AG04450 (cell line): Measurements from ENCODE around the gene CREB3L4. TPM values are rescaled to one million over a fixed set of nuclear protein-coding genes. Genes with fewer than 3 reads are reported as not detected.

Experiments used
- CTCF ChIA-PET: fragments of 300-600, 350-600 bp; formaldehyde crosslinking; extraction: SDS; loops from one replicate; lab custom pipeline; 2022; ENCODE audit warnings: antibody characterized with exemption, inconsistent platforms; lab: Charles Lee
- POLR2A ChIA-PET: fragments of 350-600 bp; formaldehyde crosslinking; extraction: SDS; loops from one replicate; lab custom pipeline; 2021; ENCODE audit warnings: antibody characterized with exemption, inconsistent platforms; lab: Yijun Ruan, JAX
- DNase-seq: peaks from one replicate; pipeline ENCODE4 v3.0.0-alpha.2; 2011; ENCODE audit warnings: low read depth, low spot score
- H3K27ac ChIP-seq: one replicate; pipeline ENCODE4 v1.5.1; 2012; ENCODE audit warnings: low read depth, low read length, control low read depth
- H3K27me3 ChIP-seq: one replicate; pipeline ENCODE4 v1.6.0; 2012; ENCODE audit warnings: low read length; ENCODE audit not compliant: control insufficient read depth, insufficient read depth
- H3K4me3 ChIP-seq: 2 replicates; pipeline ENCODE4 v1.5.1; 2011; ENCODE audit warnings: mild to moderate bottlenecking, low read depth, low read length, control low read depth
- H3K9me3 ChIP-seq: 2 replicates; pipeline ENCODE4 v1.5.1; 2012; ENCODE audit warnings: low read length; ENCODE audit not compliant: control insufficient read depth, insufficient read depth
- polyA plus RNA-seq: library from polyadenylated mRNA; depleted of rRNA; stranded (reverse); fragments of >200 nt; gene quantifications from 2 replicates; pipeline ENCODE4 v1.2.3, GENCODE V29; 2011; rRNA removed
- small RNA-seq: library from RNA; depleted of rRNA; stranded (forward); fragments of <200 nt; gene quantifications from one replicate; pipeline ENCODE3, GENCODE V24; 2012; ENCODE audit warnings: low read depth; ENCODE audit not compliant: insufficient read length
- TF ChIP-seq, protein P1 (sequence below): IDR thresholded peaks from 2 replicates; pipeline ENCODE4 v1.5.1; 2011; ENCODE audit warnings: low read depth, low read length, control low read depth, inconsistent platforms

CREB3L4 gene
- polyA plus RNA-seq, 1 experiment: 7.7 TPM

DNA sequence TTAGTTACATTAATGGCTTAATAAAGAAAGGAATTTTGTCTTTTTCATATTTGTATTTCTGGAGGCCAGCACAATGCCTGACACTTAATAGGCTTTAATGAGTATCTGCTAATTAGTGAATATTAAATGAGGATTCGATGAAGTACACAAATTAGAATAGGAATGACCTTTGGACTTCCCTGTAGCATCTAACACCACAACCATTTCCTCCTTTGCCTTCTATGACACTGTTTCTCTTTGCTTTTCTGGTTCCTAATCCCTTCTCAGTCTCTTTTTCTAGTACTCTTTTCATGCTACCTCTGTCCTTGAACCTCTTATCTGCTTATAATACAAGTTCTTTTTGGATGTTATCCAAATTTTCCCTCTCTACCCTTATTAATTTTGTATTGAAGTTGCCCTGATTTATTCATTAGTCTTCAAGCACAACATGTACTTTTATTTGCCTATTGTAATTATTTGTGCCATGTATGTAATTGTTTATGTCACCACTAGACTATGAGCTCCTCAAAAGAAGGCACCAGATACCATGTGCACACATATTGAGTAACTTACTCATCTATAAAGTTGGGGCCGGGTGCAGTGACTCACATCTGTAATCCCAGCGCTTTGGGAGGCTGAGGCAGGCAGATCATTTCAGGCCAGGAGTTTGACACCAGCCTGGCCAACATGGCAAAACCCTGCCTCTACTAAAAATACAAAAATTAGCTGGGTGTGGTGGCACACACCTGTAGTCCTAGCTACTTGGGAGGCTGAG lies 46.6 kb downstream of the CREB3L4 start:
- Histone ChIP-seq H3K9me3 (no peaks in the 10 kb centered on the region), H3K27ac (no peak overlapping the region), H3K4me3 (no peak overlapping the region), H3K27me3 (no peaks in the 10 kb centered on the region)
- DNase-seq: no peak
- TF ChIP-seq, protein P1, sequence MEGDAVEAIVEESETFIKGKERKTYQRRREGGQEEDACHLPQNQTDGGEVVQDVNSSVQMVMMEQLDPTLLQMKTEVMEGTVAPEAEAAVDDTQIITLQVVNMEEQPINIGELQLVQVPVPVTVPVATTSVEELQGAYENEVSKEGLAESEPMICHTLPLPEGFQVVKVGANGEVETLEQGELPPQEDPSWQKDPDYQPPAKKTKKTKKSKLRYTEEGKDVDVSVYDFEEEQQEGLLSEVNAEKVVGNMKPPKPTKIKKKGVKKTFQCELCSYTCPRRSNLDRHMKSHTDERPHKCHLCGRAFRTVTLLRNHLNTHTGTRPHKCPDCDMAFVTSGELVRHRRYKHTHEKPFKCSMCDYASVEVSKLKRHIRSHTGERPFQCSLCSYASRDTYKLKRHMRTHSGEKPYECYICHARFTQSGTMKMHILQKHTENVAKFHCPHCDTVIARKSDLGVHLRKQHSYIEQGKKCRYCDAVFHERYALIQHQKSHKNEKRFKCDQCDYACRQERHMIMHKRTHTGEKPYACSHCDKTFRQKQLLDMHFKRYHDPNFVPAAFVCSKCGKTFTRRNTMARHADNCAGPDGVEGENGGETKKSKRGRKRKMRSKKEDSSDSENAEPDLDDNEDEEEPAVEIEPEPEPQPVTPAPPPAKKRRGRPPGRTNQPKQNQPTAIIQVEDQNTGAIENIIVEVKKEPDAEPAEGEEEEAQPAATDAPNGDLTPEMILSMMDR: no peak
- POLR2A ChIA-PET: no interaction called here
- CTCF ChIA-PET: no interaction called here

DNA sequence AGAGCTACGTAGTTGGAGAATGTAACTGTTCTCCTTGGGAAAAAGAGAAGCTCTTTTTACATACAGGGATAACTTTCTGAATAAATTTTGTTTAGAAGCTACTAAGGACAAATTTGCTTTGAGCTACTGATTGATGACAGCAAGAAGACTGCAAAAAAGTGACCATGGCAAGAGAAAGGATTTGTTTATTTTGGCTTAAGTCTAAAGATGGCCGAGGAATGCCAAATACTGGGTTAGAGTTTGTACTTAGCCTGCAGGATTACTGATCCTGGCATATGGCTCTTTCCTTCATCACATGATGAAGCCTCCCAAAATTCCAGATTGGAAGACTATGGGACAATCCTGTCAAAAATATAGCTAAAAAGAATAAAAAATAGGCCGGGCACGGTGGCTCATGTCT lies 51.6 kb downstream of the CREB3L4 start:
- POLR2A ChIA-PET: no interaction called here
- CTCF ChIA-PET: interaction anchor here (1.5 kb wide), 1 partner anchor 33 kb away, joined by 3 read pairs; the partner anchor contains the start of gene RAB13
- TF ChIP-seq, protein P1: no peak
- no peak for DNase-seq
- H3K27ac ChIP-seq: no peak overlapping the region
- no peaks in the 10 kb centered on the region for H3K9me3 ChIP-seq
- H3K4me3 ChIP-seq: no peak overlapping the region
- no peaks in the 10 kb centered on the region for H3K27me3 ChIP-seq

DNA sequence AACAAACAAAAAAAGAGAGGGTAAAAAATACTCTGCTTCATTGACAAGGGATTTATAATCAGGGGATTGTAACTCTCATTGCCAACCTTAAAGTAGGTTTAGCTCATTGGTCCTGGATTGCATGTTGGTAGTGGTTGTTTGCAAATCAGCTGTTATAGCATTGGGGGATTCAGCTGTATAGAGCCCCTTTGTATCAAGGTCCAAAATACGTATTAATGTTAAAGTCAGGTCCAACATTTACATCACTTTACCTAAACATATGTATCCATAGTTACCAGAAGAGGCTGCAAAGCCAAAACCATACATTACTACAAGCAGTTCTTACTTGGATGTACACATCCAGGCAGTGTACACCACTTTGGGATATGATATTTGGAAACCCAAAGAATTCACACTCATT lies 52.2 kb downstream of the CREB3L4 start:
- TF ChIP-seq, protein P1: no peak
- no peaks in the 10 kb centered on the region for H3K27me3 ChIP-seq
- H3K27ac ChIP-seq: no peak overlapping the region
- no peak overlapping the region for H3K4me3 ChIP-seq
- DNase-seq: no peak
- CTCF ChIA-PET: no interaction called here
- POLR2A ChIA-PET: no interaction called here
- no peaks in the 10 kb centered on the region for H3K9me3 ChIP-seq

Small RNA genes within 50 kb of the gene (small RNA-seq; reads per million reads assigned to genes)
- not detected for gene MIR6737

Other genes starting within 250 kb of the CREB3L4 start
- 44.5 and 45.1 TPM in 2 replicates for gene INTS3, start 239.9 kb upstream of the CREB3L4 start, polyA plus RNA-seq
- gene SLC27A3, start 192.5 kb upstream of the CREB3L4 start, polyA plus RNA-seq: 9.9 and 14.3 TPM in 2 replicates
- gene GATAD2B, start 44.9 kb upstream of the CREB3L4 start, polyA plus RNA-seq: 4.8 and 6.8 TPM in 2 replicates
- gene DENND4B, start 21.2 kb upstream of the CREB3L4 start, polyA plus RNA-seq: 10.3 and 13.3 TPM in 2 replicates
- 12.7 and 13.8 TPM in 2 replicates for gene CRTC2, start 9.3 kb upstream of the CREB3L4 start, polyA plus RNA-seq
- gene SLC39A1, start 4.4 kb upstream of the CREB3L4 start, polyA plus RNA-seq: 84.0 and 98.6 TPM in 2 replicates
- gene JTB, start 9.8 kb downstream of the CREB3L4 start, polyA plus RNA-seq: 159 and 160 TPM in 2 replicates
- 250 and 259 TPM in 2 replicates for gene RAB13, start 18.4 kb downstream of the CREB3L4 start, polyA plus RNA-seq
- 6,731 and 8,507 TPM in 2 replicates for gene RPS27, start 22.9 kb downstream of the CREB3L4 start, polyA plus RNA-seq
- 0.01 TPM in 1 of 2 replicates, not detected in the other for gene NUP210L, start 187.2 kb downstream of the CREB3L4 start, polyA plus RNA-seq
- 397 and 565 TPM in 2 replicates for gene TPM3, start 224.2 kb downstream of the CREB3L4 start, polyA plus RNA-seq
- gene CFAP141, start 238.4 kb downstream of the CREB3L4 start, polyA plus RNA-seq: not detected in 2 replicates